Panc1 (cell line): Measurements from ENCODE around the gene MEX3D. TPM values are rescaled to one million over a fixed set of nuclear protein-coding genes. Genes with fewer than 3 reads are reported as not detected.

Experiments
- ATAC-seq: fragments of 200-7000 bp; cut with Tn5 transposase; 2 replicates; pipeline ENCODE4 v1.9.1; 2020; ENCODE audit warnings: mild to moderate bottlenecking, moderate library complexity
- BruUV-seq: library from RNA; stranded (reverse); fragments of 400-500 nt; replicated peaks from 2 replicates; lab custom pipeline; 2021; lab: Mats Ljungman, UMichigan
- CTCF ChIA-PET: fragments of 300-600 bp; sonication (Branson Sonifier 250); formaldehyde crosslinking; loops from one replicate; lab custom pipeline; 2022; ENCODE audit warnings: antibody characterized with exemption; lab: Charles Lee
- POLR2A ChIA-PET: fragments of 300-600 bp; sonication (Branson Sonifier 250); formaldehyde crosslinking; loops from one replicate; lab custom pipeline; 2022; ENCODE audit warnings: antibody characterized with exemption; lab: Charles Lee
- DNase-seq: peaks from one replicate; pipeline ENCODE4 v3.0.0-alpha.2; 2010; ENCODE audit warnings: low read depth, low spot score
- H3K27ac ChIP-seq: 2 replicates; pipeline ENCODE4 v1.5.1; 2011; ENCODE audit warnings: mild to moderate bottlenecking, low read length, inconsistent platforms
- H3K27me3 ChIP-seq: fragments of 200-500 bp; sonication (Bioruptor generic); 2 replicates; pipeline ENCODE4 v1.6.0; 2014; ENCODE audit warnings: low read length, inconsistent platforms; ENCODE audit not compliant: control insufficient read depth, insufficient read depth
- H3K36me3 ChIP-seq: fragments of 200-500 bp; sonication (Bioruptor generic); 2 replicates; pipeline ENCODE4 v1.5.1; 2014; ENCODE audit warnings: inconsistent platforms, mild to moderate bottlenecking, low read length, moderate library complexity; ENCODE audit not compliant: control insufficient read depth, insufficient read depth
- H3K4me1 ChIP-seq: 2 replicates; pipeline ENCODE4 v1.5.1; 2011; ENCODE audit warnings: inconsistent platforms, mild to moderate bottlenecking, low read length, moderate library complexity; ENCODE audit not compliant: control insufficient read depth, insufficient read depth
- H3K4me3 ChIP-seq, 2 experiments: 2 replicates each; pipeline ENCODE4 v1.5.1; 2011 to 2012; ENCODE audit warnings: low read depth in 2 of 2, low read length in 2 of 2, mild to moderate bottlenecking in 2 of 2, inconsistent platforms in 1 of 2, moderate library complexity in 1 of 2
- H3K9me3 ChIP-seq: fragments of 200-500 bp; sonication (Bioruptor generic); 2 replicates; pipeline ENCODE4 v1.5.1; 2014; ENCODE audit warnings: low read depth, mild to moderate bottlenecking, inconsistent platforms, low read length, moderate library complexity; ENCODE audit not compliant: control insufficient read depth, insufficient read depth
- CTCF ChIP-seq: fragments of 450-650 bp; IDR thresholded peaks from 2 replicates; pipeline ENCODE4 v1.5.1; 2017; ENCODE audit warnings: mild to moderate bottlenecking
- POLR2AphosphoS5 ChIP-seq: IDR thresholded peaks from 2 replicates; pipeline ENCODE4 v1.6.1; 2012; ENCODE audit warnings: mild to moderate bottlenecking, low read depth, low read length, moderate library complexity
- REST ChIP-seq, 2 experiments: IDR thresholded peaks; 2 replicates each; pipeline ENCODE4 v1.6.1; 2011 to 2012; ENCODE audit warnings: low read depth in 2 of 2, control low read depth in 1 of 2, low read length in 1 of 2, mild to moderate bottlenecking in 1 of 2, moderate library complexity in 1 of 2; ENCODE audit not compliant: insufficient read depth in 1 of 2
- SIN3A ChIP-seq: IDR thresholded peaks from 2 replicates; pipeline ENCODE4 v1.6.1; 2012; ENCODE audit warnings: low read depth, mild to moderate bottlenecking, low read length, moderate library complexity, borderline replicate concordance; ENCODE audit not compliant: insufficient read depth
- TCF7L2 ChIP-seq: IDR thresholded peaks from 2 replicates; pipeline ENCODE4 v1.6.1; 2011; ENCODE audit warnings: mild to moderate bottlenecking, low read depth, low read length, inconsistent platforms
- in situ Hi-C: cut with HindIII; loops from 2 replicates; pipeline ENCODE4 v1.10.0; 2016; ENCODE audit warnings: low sequenced_read_pairs, low pct_unique_long_range_greater_than_20kb
- intact Hi-C: fragments of 100-400 bp; cut with micrococcal nuclease; formaldehyde crosslinking; loops from one replicate; pipeline ENCODE4 v1.10.0; 2022; ENCODE audit not compliant: unreplicated experiment
- total RNA-seq: library from RNA; stranded (reverse); gene quantifications from one replicate; pipeline ENCODE4 v1.2.1, GENCODE V29; 2021; ENCODE audit not compliant: unreplicated experiment

The MEX3D gene
- total RNA-seq, 1 experiment from 2014 or later: 73.7 TPM

GRCh38 chr19:1508507-1508856 lies 59.6 kb downstream of the MEX3D start:
- BruUV-seq: TSS peak; percentile 61
- POLR2A ChIA-PET: no interaction called here

GRCh38 chr19:1507763-1508506 lies 60.2 kb downstream of the MEX3D start:
- ChIA-PET POLR2A (no interaction called here), CTCF (no interaction called here)
- no peak overlapping the region for H3K27ac ChIP-seq
- no peaks in the 10 kb centered on the region for H3K9me3 ChIP-seq
- DNase-seq (peak; percentile 58), ATAC-seq (peak; percentile 84)
- H3K36me3 ChIP-seq: peaks cover 2% of the 10 kb centered on the region; the same call in 1 of the 2 replicates
- in situ Hi-C loops (no loop called here), intact Hi-C loops (no loop called here)
- H3K4me3 ChIP-seq: peak overlapping the region; percentile 35 to 39
- no peaks in the 10 kb centered on the region for H3K4me1 ChIP-seq
- no TSS peak for BruUV-seq
- TF ChIP-seq REST (IDR thresholded peaks at IDR 0.05; ENCODE audit: insufficient read depth in 1 of 2, low read depth in 2 of 2, low read length in 1 of 2): no peak
- no peak for TF ChIP-seq CTCF
- TF ChIP-seq TCF7L2: no peak
- TF ChIP-seq SIN3A: no peak
- TF ChIP-seq POLR2AphosphoS5: no peak
- H3K27me3 ChIP-seq: no peaks in the 10 kb centered on the region

More at GRCh38 chr19:1508507-1508856, 59.6 kb downstream of the MEX3D start:
- ATAC-seq: no peak
- DNase-seq: no peak
- H3K4me1 ChIP-seq: no peaks in the 10 kb centered on the region
- no peak overlapping the region for H3K27ac ChIP-seq
- no peaks in the 10 kb centered on the region for H3K27me3 ChIP-seq
- in situ Hi-C loops (no loop called here), intact Hi-C loops (no loop called here)
- H3K36me3 ChIP-seq: peaks cover 2% of the 10 kb centered on the region; the same call in 1 of the 2 replicates
- no peaks in the 10 kb centered on the region for H3K9me3 ChIP-seq
- CTCF ChIA-PET: no interaction called here
- H3K4me3 ChIP-seq: no peak overlapping the region
- TF ChIP-seq TCF7L2: no peak
- TF ChIP-seq CTCF: no peak
- TF ChIP-seq REST (IDR thresholded peaks at IDR 0.05; ENCODE audit: insufficient read depth in 1 of 2, low read depth in 2 of 2, low read length in 1 of 2): no peak
- no peak for TF ChIP-seq SIN3A
- no peak for TF ChIP-seq POLR2AphosphoS5
